Liver (tissue), 9 donors: ENCODE results near the gene PSORS1C1. TPM values are rescaled to one million over a fixed set of nuclear protein-coding genes. Genes with fewer than 3 reads are reported as not detected.

Experiments
- DNase-seq: peaks from one replicate; pipeline ENCODE4 v3.0.0-alpha.2; 2017; ENCODE audit warnings: low spot score
- H3K27ac ChIP-seq, 2 donors: one replicate each; pipeline ENCODE4 v1.7.0; 2013; ENCODE audit warnings: inconsistent platforms in 2 of 2, low read length in 2 of 2, control low read depth in 1 of 2, low read depth in 1 of 2, mild to moderate bottlenecking in 1 of 2
- H3K27me3 ChIP-seq, 4 donors: one replicate each; pipeline versions ENCODE4 v1.6.1 to v1.7.0; 2013; ENCODE audit warnings: low read length in 3 of 4, inconsistent platforms in 1 of 4, mild to moderate bottlenecking in 1 of 4, moderate library complexity in 1 of 4; ENCODE audit not compliant: control insufficient read depth in 4 of 4, insufficient read depth in 4 of 4
- H3K36me3 ChIP-seq, 4 donors: one replicate each; pipeline versions ENCODE4 v1.6.1 to v1.7.0; 2013; ENCODE audit warnings: low read length in 3 of 4, mild to moderate bottlenecking in 3 of 4, low read depth in 1 of 4, moderate library complexity in 1 of 4; ENCODE audit not compliant: control insufficient read depth in 4 of 4, insufficient read depth in 3 of 4
- H3K4me1 ChIP-seq, 4 donors: one replicate each; pipeline versions ENCODE4 v1.6.1 to v1.7.0; 2013; ENCODE audit warnings: low read length in 3 of 4, mild to moderate bottlenecking in 3 of 4, moderate library complexity in 1 of 4; ENCODE audit not compliant: control insufficient read depth in 4 of 4, insufficient read depth in 4 of 4
- H3K4me3 ChIP-seq, 3 donors: one replicate each; pipeline versions ENCODE4 v1.6.1 to v1.7.0; 2013; ENCODE audit warnings: low read length in 3 of 3, control low read depth in 1 of 3, low read depth in 1 of 3, mild to moderate bottlenecking in 1 of 3
- H3K9ac ChIP-seq, 2 donors: one replicate each; pipeline ENCODE4 v1.7.0; 2013; ENCODE audit warnings: low read length in 2 of 2, mild to moderate bottlenecking in 2 of 2, moderate library complexity in 2 of 2, control low read depth in 1 of 2, low read depth in 1 of 2
- H3K9me3 ChIP-seq, 4 donors: one replicate each; pipeline versions ENCODE4 v1.6.1 to v1.7.0; 2013; ENCODE audit warnings: low read length in 3 of 4; ENCODE audit not compliant: control insufficient read depth in 4 of 4
- ATF3 ChIP-seq: IDR thresholded peaks from 2 replicates; pipeline ENCODE4 v1.6.1; 2016; ENCODE audit warnings: antibody characterized with exemption
- CTCF ChIP-seq: fragments of 150-350 bp; IDR thresholded peaks from 2 replicates; pipeline ENCODE4 v1.5.1; 2017; ENCODE audit warnings: improper control_type of control experiment, low read depth, low read length; ENCODE audit not compliant: missing input control
- FOXA1 ChIP-seq: IDR thresholded peaks from 2 replicates; pipeline ENCODE4 v1.6.1; 2016; ENCODE audit warnings: antibody characterized with exemption
- FOXA2 ChIP-seq: IDR thresholded peaks from 2 replicates; pipeline ENCODE4 v1.6.1; 2016; ENCODE audit warnings: antibody characterized with exemption
- GABPA ChIP-seq, 2 donors: IDR thresholded peaks in 1 of 2; conservative IDR thresholded peaks in 1 of 2; 2 replicates each; pipeline ENCODE4 v1.6.1; 2016; ENCODE audit warnings: antibody characterized with exemption in 2 of 2, mild to moderate bottlenecking in 1 of 2, moderate library complexity in 1 of 2
- MAX ChIP-seq: IDR thresholded peaks from 2 replicates; pipeline ENCODE4 v1.6.1; 2016; ENCODE audit warnings: antibody characterized with exemption
- REST ChIP-seq: IDR thresholded peaks from 2 replicates; pipeline ENCODE4 v1.6.1; 2016; ENCODE audit warnings: antibody characterized with exemption, mild to moderate bottlenecking
- RXRA ChIP-seq, 2 donors: IDR thresholded peaks; 2 replicates each; pipeline ENCODE4 v1.6.1; 2017 to 2018; ENCODE audit warnings: antibody characterized with exemption in 2 of 2, mild to moderate bottlenecking in 1 of 2
- TAF1 ChIP-seq: conservative IDR thresholded peaks from 2 replicates; pipeline ENCODE4 v1.6.1; 2016; ENCODE audit warnings: antibody characterized with exemption, mild to moderate bottlenecking
- ZBTB33 ChIP-seq: IDR thresholded peaks from 2 replicates; pipeline ENCODE4 v1.6.1; 2016; ENCODE audit warnings: antibody characterized with exemption
- WGBS: extraction: QIAGEN DNeasy Blood & Tissue Kit; methylation state at CpG from one replicate; pipeline ENCODE4 v1.1.7; 2013; 5-methylcytosine and 5-hydroxymethylcytosine counted together
- polyA plus RNA-seq, 2 donors: library from polyadenylated mRNA; stranded (reverse) in 1 of 2; unstranded in 1 of 2; fragments of 200-250 nt in 1 of 2; fragments of >200 nt in 1 of 2; fragmentation: Nextera tagmentation in 1 of 2; extraction: Ambion mirVana in 1 of 2; gene quantifications; one replicate each; pipeline versions ENCODE4 v1.2.1 to v1.2.3, GENCODE V29; 2013 to 2015
- total RNA-seq, 2 donors: library from RNA; depleted of rRNA; stranded (reverse); fragments of >200 nt; gene quantifications; one replicate each; pipeline ENCODE4 v1.2.3, GENCODE V29; 2014
- donor health status: healthy.
- donor health status: healthy.
- donor health status: healthy.
- donor health status: healthy.
- donor health status: healthy.

PSORS1C1 gene
- total and polyA plus RNA-seq, 4 donors = under 0.01 to 0.08 TPM; not detected in 2

GRCh38 chr6:31103136-31103535 lies 11.5 kb upstream of the PSORS1C1 start (continued):
- TF ChIP-seq CTCF = no peak
- no peak for TF ChIP-seq RXRA (IDR thresholded peaks at IDR 0.05)
- no peak for TF ChIP-seq MAX
- TF ChIP-seq FOXA2 = no peak
- no peak for TF ChIP-seq FOXA1

- peaks cover 0 to 2% (median 0%) of the 10 kb centered on the region in 4 donors for H3K27me3 ChIP-seq
Observed at GRCh38 chr6:31107052-31107451, 7.5 kb upstream of the PSORS1C1 start.

More at GRCh38 chr6:31107052-31107451, 7.5 kb upstream of the PSORS1C1 start:
- no peak for DNase-seq
- no peak for TF ChIP-seq TAF1
- no peak for TF ChIP-seq REST
- no peak for TF ChIP-seq GABPA (IDR thresholded peaks at IDR 0.05 in 1 of 2, conservative IDR thresholded peaks at IDR 0.05 in 1 of 2)
- no peak for TF ChIP-seq ZBTB33
- no peak for TF ChIP-seq ATF3
- Histone ChIP-seq H3K27ac (no peak overlapping the region), H3K4me3 (no peak overlapping the region), H3K36me3 (no peaks in the 10 kb centered on the region), H3K9ac (no peak overlapping the region), H3K9me3 (no peaks in the 10 kb centered on the region), H3K4me1 (no peaks in the 10 kb centered on the region)
- WGBS = 74% methylated on average over 4 of the region's 4 CpGs
